Mesothelial cell of epicardium (in vitro differentiated cells): ENCODE results near the gene FUT9. TPM values are rescaled to one million over a fixed set of nuclear protein-coding genes. Genes with fewer than 3 reads are reported as not detected.
"Not testable (repeated sequence)": the region's sequence is repeated elsewhere in the genome, so short reads cannot be mapped to it uniquely, and the experiment has no call there.

Source experiments
- DNase-seq, 2 experiments: peaks; one replicate each; pipeline ENCODE4 v3.0.0; 2021; ENCODE audit warnings: low spot score in 2 of 2; ENCODE audit not compliant: unreplicated experiment in 2 of 2
- H3K27ac Mint-ChIP-seq: 2 replicates; pipeline ENCODE4 v1.8.0; 2021; ENCODE audit warnings: mixed read lengths
- H3K27me3 Mint-ChIP-seq: 2 replicates; pipeline ENCODE4 v1.8.0; 2021; ENCODE audit warnings: low read depth, mixed read lengths
- H3K36me3 Mint-ChIP-seq: 2 replicates; pipeline ENCODE4 v1.8.0; 2021; ENCODE audit warnings: mixed read lengths
- H3K4me1 Mint-ChIP-seq: 2 replicates; pipeline ENCODE4 v1.8.0; 2021; ENCODE audit warnings: mixed read lengths
- H3K4me3 Mint-ChIP-seq: 2 replicates; pipeline ENCODE4 v1.8.0; 2021; ENCODE audit warnings: mild to moderate bottlenecking, moderate library complexity, mixed read lengths
- H3K9me3 Mint-ChIP-seq: 2 replicates; pipeline ENCODE4 v1.8.0; 2021; ENCODE audit warnings: mixed read lengths
- CTCF ChIP-seq: fragments of 200-600 bp; sonication (generic); IDR thresholded peaks from one replicate; pipeline ENCODE4 v1.5.0; 2021; ENCODE audit warnings: antibody characterized with exemption; ENCODE audit not compliant: unreplicated experiment
- total RNA-seq: library from RNA; stranded (reverse); gene quantifications from 3 replicates; pipeline ENCODE4 v1.2.1, GENCODE V29; 2021

Gene FUT9
- total RNA-seq, 1 donor from 2014 or later = 3.0 TPM

- H3K4me3 Mint-ChIP-seq = no peak overlapping the region
- TF ChIP-seq CTCF = no peak
- H3K9me3 Mint-ChIP-seq = peaks cover 5% of the 10 kb centered on the region
- H3K27me3 Mint-ChIP-seq = no peaks in the 10 kb centered on the region
- no peaks in the 10 kb centered on the region for H3K36me3 Mint-ChIP-seq
- H3K27ac Mint-ChIP-seq = no peak overlapping the region
- no peak for DNase-seq
- H3K4me1 Mint-ChIP-seq = no peaks in the 10 kb centered on the region
These were observed 222.0 kb downstream of the FUT9 start for GRCh38 chr6:96237638-96238347.

- no peaks in the 10 kb centered on the region for H3K4me1 Mint-ChIP-seq
- H3K27me3 Mint-ChIP-seq = no peaks in the 10 kb centered on the region
- no peaks in the 10 kb centered on the region for H3K9me3 Mint-ChIP-seq
- no peak overlapping the region for H3K4me3 Mint-ChIP-seq
- TF ChIP-seq CTCF = no peak
- DNase-seq = no peak
- no peaks in the 10 kb centered on the region for H3K36me3 Mint-ChIP-seq
- H3K27ac Mint-ChIP-seq = no peak overlapping the region
These were observed 230.8 kb downstream of the FUT9 start for GRCh38 chr6:96246563-96246962.

- DNase-seq = no peak
- H3K4me1 Mint-ChIP-seq = no peaks in the 10 kb centered on the region
- H3K27me3 Mint-ChIP-seq = no peaks in the 10 kb centered on the region
- no peaks in the 10 kb centered on the region for H3K9me3 Mint-ChIP-seq
- TF ChIP-seq CTCF = no peak
- H3K36me3 Mint-ChIP-seq = no peaks in the 10 kb centered on the region
- H3K27ac Mint-ChIP-seq = no peak overlapping the region
- H3K4me3 Mint-ChIP-seq = no peak overlapping the region
These were observed 234.0 kb downstream of the FUT9 start for GRCh38 chr6:96249755-96250154.

- peaks cover 12% of the 10 kb centered on the region for H3K4me1 Mint-ChIP-seq
- H3K9me3 Mint-ChIP-seq = peaks cover 3% of the 10 kb centered on the region
- H3K36me3 Mint-ChIP-seq = no peaks in the 10 kb centered on the region
- no peak overlapping the region for H3K27ac Mint-ChIP-seq
- TF ChIP-seq CTCF = no peak
- DNase-seq = no peak
- H3K27me3 Mint-ChIP-seq = no peaks in the 10 kb centered on the region
- no peak overlapping the region for H3K4me3 Mint-ChIP-seq
These were observed 242.0 kb downstream of the FUT9 start for GRCh38 chr6:96257751-96258150.

- not testable (repeated sequence) for DNase-seq, H3K9me3 Mint-ChIP-seq, H3K27me3 Mint-ChIP-seq, H3K36me3 Mint-ChIP-seq, H3K4me3 Mint-ChIP-seq, H3K27ac Mint-ChIP-seq
- peaks cover 12% of the 10 kb centered on the region for H3K4me1 Mint-ChIP-seq
These were observed 245.1 kb downstream of the FUT9 start for GRCh38 chr6:96260787-96261430.
